HEK293 (cell line): ENCODE measurements around the gene DDX46.

Experiments used
- BCL11A ChIP-seq: fragments of 450-650 bp; formaldehyde crosslinking; IDR thresholded peaks from 2 replicates; pipeline ENCODE4 v1.5.1; 2016; ENCODE audit warnings: low read depth, missing biosample characterization, missing genetic modification characterization
- KLF8 ChIP-seq: fragments of 450-650 bp; formaldehyde crosslinking; IDR thresholded peaks from 2 replicates; pipeline ENCODE4 v1.5.1; 2016; ENCODE audit warnings: missing biosample characterization, missing genetic modification characterization
- KLF9 ChIP-seq: fragments of 450-650 bp; formaldehyde crosslinking; IDR thresholded peaks from 2 replicates; pipeline ENCODE4 v1.5.1; 2016; ENCODE audit warnings: missing biosample characterization, missing genetic modification characterization, low read depth
- MZF1 ChIP-seq: fragments of 450-650 bp; formaldehyde crosslinking; IDR thresholded peaks from 2 replicates; pipeline ENCODE4 v1.5.1; 2017; ENCODE audit warnings: missing biosample characterization, missing genetic modification characterization, borderline replicate concordance
- ZFP3 ChIP-seq: fragments of 450-650 bp; formaldehyde crosslinking; IDR thresholded peaks from 2 replicates; pipeline ENCODE4 v1.5.1; 2016; ENCODE audit warnings: low read depth, missing biosample characterization, missing genetic modification characterization
- ZNF311 ChIP-seq: fragments of 450-650 bp; formaldehyde crosslinking; IDR thresholded peaks from 2 replicates; pipeline ENCODE4 v1.5.1; 2017; ENCODE audit warnings: missing biosample characterization, missing genetic modification characterization, borderline replicate concordance
- ZNF514 ChIP-seq: fragments of 450-650 bp; formaldehyde crosslinking; IDR thresholded peaks from 2 replicates; pipeline ENCODE4 v1.5.1; 2016; ENCODE audit warnings: missing biosample characterization, missing genetic modification characterization
- ZNF660 ChIP-seq: fragments of 450-650 bp; IDR thresholded peaks from 2 replicates; pipeline ENCODE4 v1.5.1; 2018; ENCODE audit warnings: missing biosample characterization, mild to moderate bottlenecking, missing genetic modification characterization
- ZNF776 ChIP-seq: fragments of 450-650 bp; formaldehyde crosslinking; IDR thresholded peaks from 2 replicates; pipeline ENCODE4 v1.5.0; 2017; ENCODE audit warnings: missing biosample characterization, missing genetic modification characterization, borderline replicate concordance
- ZNF791 ChIP-seq: fragments of 450-650 bp; formaldehyde crosslinking; IDR thresholded peaks from 2 replicates; pipeline ENCODE4 v1.5.1; 2016; ENCODE audit warnings: missing biosample characterization, missing genetic modification characterization
- TF ChIP-seq, protein P1 (sequence below): fragments of 450-650 bp; formaldehyde crosslinking; IDR thresholded peaks from 2 replicates; pipeline ENCODE4 v1.5.1; 2016; ENCODE audit warnings: missing biosample characterization, missing genetic modification characterization
- TF ChIP-seq, protein P2 (sequence below): fragments of 450-650 bp; formaldehyde crosslinking; IDR thresholded peaks from 2 replicates; pipeline ENCODE4 v1.5.1; 2016; ENCODE audit warnings: missing biosample characterization, missing genetic modification characterization
- TF ChIP-seq, protein P3 (sequence below): fragments of 450-650 bp; formaldehyde crosslinking; IDR thresholded peaks from 2 replicates; pipeline ENCODE4 v1.5.1; 2016; ENCODE audit warnings: missing biosample characterization, missing genetic modification characterization
- TF ChIP-seq, protein P4 (sequence below): fragments of 450-650 bp; formaldehyde crosslinking; IDR thresholded peaks from 2 replicates; pipeline ENCODE4 v1.5.1; 2016; ENCODE audit warnings: missing biosample characterization, missing genetic modification characterization

DNA sequence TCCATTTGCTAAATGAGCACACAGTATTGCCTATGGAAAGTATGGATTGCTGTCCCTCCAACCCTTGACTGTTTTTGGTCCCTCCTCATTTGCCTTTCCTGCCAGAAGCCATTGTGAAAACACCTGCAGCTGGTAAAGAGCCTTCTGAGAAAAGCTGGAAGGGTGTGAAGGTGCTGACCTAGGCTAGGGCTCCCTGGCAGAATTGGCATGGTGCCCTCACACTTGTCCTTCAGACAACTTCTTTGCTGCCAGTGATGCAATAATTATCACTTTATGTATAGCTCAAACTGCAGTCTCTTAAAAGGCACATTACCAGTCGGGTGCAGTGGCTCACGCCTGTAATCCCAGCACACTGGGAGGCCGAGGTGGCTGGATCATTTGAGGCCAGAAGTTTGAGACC is 119.8 kb downstream of the DDX46 start:
- TF ChIP-seq KLF8 (tag by site-specific recombination): no peak
- no peak for TF ChIP-seq ZNF311
- no peak for TF ChIP-seq ZFP3 (tag by site-specific recombination)
- TF ChIP-seq, protein P1, sequence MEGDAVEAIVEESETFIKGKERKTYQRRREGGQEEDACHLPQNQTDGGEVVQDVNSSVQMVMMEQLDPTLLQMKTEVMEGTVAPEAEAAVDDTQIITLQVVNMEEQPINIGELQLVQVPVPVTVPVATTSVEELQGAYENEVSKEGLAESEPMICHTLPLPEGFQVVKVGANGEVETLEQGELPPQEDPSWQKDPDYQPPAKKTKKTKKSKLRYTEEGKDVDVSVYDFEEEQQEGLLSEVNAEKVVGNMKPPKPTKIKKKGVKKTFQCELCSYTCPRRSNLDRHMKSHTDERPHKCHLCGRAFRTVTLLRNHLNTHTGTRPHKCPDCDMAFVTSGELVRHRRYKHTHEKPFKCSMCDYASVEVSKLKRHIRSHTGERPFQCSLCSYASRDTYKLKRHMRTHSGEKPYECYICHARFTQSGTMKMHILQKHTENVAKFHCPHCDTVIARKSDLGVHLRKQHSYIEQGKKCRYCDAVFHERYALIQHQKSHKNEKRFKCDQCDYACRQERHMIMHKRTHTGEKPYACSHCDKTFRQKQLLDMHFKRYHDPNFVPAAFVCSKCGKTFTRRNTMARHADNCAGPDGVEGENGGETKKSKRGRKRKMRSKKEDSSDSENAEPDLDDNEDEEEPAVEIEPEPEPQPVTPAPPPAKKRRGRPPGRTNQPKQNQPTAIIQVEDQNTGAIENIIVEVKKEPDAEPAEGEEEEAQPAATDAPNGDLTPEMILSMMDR: no peak
- no peak for TF ChIP-seq ZNF791 (tag by site-specific recombination)
- TF ChIP-seq BCL11A (tag by site-specific recombination): no peak
- TF ChIP-seq, protein P2, sequence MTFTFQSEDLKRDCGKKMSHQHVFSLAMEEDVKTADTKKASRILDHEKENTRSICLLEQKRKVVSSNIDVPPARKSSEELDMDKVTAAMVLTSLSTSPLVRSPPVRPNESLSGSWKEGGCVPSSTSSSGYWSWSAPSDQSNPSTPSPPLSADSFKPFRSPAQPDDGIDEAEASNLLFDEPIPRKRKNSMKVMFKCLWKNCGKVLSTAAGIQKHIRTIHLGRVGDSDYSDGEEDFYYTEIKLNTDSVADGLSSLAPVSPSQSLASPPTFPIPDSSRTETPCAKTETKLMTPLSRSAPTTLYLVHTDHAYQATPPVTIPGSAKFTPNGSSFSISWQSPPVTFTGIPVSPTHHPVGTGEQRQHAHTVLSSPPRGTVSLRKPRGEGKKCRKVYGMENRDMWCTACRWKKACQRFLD (tag by site-specific recombination): no peak
- no peak for TF ChIP-seq ZNF660 (tag by site-specific recombination)
- no peak for TF ChIP-seq KLF9 (tag by site-specific recombination)
- no peak for TF ChIP-seq ZNF514 (tag by site-specific recombination)
- TF ChIP-seq, protein P3, sequence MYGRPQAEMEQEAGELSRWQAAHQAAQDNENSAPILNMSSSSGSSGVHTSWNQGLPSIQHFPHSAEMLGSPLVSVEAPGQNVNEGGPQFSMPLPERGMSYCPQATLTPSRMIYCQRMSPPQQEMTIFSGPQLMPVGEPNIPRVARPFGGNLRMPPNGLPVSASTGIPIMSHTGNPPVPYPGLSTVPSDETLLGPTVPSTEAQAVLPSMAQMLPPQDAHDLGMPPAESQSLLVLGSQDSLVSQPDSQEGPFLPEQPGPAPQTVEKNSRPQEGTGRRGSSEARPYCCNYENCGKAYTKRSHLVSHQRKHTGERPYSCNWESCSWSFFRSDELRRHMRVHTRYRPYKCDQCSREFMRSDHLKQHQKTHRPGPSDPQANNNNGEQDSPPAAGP (tag by site-specific recombination): no peak
- no peak for TF ChIP-seq MZF1 (tag by site-specific recombination)
- TF ChIP-seq, protein P4, sequence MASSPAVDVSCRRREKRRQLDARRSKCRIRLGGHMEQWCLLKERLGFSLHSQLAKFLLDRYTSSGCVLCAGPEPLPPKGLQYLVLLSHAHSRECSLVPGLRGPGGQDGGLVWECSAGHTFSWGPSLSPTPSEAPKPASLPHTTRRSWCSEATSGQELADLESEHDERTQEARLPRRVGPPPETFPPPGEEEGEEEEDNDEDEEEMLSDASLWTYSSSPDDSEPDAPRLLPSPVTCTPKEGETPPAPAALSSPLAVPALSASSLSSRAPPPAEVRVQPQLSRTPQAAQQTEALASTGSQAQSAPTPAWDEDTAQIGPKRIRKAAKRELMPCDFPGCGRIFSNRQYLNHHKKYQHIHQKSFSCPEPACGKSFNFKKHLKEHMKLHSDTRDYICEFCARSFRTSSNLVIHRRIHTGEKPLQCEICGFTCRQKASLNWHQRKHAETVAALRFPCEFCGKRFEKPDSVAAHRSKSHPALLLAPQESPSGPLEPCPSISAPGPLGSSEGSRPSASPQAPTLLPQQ (tag by site-specific recombination): no peak
- TF ChIP-seq ZNF776 (tag by site-specific recombination): no peak
